Mucosa of stomach (tissue), 1 donor: Measurements from ENCODE around the gene LRRC4.

Experiments used
- H3K27me3 ChIP-seq: one replicate; pipeline ENCODE4 v1.7.0; 2013; ENCODE audit warnings: mild to moderate bottlenecking, low read length; ENCODE audit not compliant: control insufficient read depth, insufficient read depth
- H3K36me3 ChIP-seq: one replicate; pipeline ENCODE4 v1.7.0; 2013; ENCODE audit warnings: low read length; ENCODE audit not compliant: control insufficient read depth, insufficient read depth
- H3K4me1 ChIP-seq: one replicate; pipeline ENCODE4 v1.7.0; 2013; ENCODE audit warnings: mild to moderate bottlenecking, low read length; ENCODE audit not compliant: control insufficient read depth, insufficient read depth
- H3K4me3 ChIP-seq: one replicate; pipeline ENCODE4 v1.7.0; 2013; ENCODE audit warnings: low read length
- H3K9ac ChIP-seq: one replicate; pipeline ENCODE4 v1.7.0; 2013; ENCODE audit warnings: mild to moderate bottlenecking, low read length, moderate library complexity
- H3K9me3 ChIP-seq: one replicate; pipeline ENCODE4 v1.7.0; 2013; ENCODE audit warnings: mild to moderate bottlenecking, low read length, moderate library complexity; ENCODE audit not compliant: control insufficient read depth
- donor health status: Pancreatic carcinoma.

LRRC4 gene

DNA sequence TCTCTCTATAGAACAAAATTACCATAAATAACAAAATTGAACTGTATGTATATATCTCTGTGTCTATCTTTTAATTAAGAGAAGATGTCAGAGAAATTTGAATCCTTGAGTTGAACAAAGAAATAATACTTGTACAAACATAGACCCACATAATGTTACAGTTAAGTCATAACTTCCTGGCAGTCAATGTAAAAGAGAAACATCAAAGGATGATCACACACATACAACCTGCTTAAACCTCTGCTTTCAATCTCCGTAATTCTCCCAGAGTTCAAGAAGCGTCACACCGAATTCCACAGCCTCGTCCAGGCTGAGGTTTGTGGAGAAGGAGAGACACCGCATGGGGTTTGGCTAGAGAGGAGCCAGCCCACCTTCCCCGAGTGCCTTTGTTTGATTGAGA is 40.1 kb upstream of the LRRC4 start:
- Histone ChIP-seq H3K4me1 (peaks cover 2% of the 10 kb centered on the region), H3K9me3 (no peaks in the 10 kb centered on the region)

DNA sequence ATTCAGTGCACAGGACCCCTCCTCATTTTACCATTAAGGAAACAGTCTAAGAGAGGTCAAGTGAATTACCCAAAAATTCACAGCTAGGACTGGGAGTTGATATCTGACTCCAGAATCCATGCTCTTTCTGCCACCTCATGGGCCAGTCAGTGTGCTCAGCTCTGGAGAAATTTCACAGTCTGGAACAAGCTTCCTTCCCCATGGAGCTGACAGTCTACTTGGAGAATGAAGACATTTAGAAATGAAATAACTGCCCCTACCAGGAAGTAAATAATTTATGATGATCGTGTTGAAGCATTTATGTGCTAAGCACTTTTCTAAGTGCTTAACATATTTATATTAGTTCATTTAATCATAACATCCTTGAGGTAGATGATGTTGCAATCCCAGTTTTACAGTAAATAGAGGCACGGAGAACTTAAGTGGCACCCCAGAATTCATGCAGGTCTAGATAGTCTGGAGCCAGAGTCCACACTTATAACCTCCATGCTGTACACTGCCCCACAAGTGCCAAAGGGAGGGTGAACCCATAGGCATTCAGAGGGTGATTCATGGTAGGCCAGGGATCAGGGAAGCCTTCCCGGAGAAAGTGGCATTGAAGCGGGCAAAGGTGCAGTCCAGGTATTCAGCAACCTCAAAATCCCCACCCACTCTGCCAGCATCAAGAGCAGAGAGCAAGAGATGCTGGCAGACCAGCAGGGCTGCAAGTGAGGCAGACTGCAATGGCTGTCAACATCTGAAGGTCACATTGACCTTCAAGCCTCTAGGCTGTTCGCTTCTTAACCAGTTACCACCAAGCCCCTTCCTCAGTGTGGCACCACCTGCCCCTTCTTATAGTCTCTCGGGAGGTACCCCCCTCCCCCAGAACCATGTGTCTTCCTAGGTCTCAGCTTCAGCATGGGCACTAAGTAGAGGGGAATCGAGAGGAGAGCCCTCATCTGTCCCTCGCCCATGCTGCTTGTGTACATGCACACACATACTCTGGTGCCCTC is 38.4 kb upstream of the LRRC4 start:
- Histone ChIP-seq H3K4me1 (no peaks in the 10 kb centered on the region), H3K36me3 (no peaks in the 10 kb centered on the region), H3K27me3 (no peaks in the 10 kb centered on the region), H3K4me3 (no peak overlapping the region), H3K9me3 (no peaks in the 10 kb centered on the region), H3K9ac (no peak overlapping the region)

More for the DNA sequence above, 40.1 kb upstream of the LRRC4 start:
- Histone ChIP-seq H3K36me3 (no peaks in the 10 kb centered on the region), H3K27me3 (no peaks in the 10 kb centered on the region), H3K4me3 (no peak overlapping the region), H3K9ac (no peak overlapping the region)

DNA sequence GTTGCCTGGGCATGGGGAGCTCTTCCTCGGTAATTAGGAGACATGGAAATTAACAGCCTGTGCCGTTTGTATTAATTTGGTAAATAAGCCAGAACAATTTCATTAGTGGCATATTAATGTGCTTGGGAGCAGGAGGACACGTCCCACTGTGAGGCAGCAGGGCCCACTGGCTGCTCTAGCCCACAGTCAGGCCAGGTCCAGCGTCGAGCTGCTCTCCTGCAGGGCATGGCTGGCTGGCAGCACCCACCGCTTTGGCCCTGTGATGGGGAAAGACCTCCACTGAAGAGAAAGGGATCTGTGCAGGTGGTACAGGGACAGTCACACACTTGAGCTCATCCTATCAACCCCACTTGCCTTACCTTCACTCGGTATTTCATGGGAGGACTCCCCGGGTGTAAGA is 37.5 kb upstream of the LRRC4 start:
- Histone ChIP-seq H3K36me3 (no peaks in the 10 kb centered on the region), H3K4me1 (no peaks in the 10 kb centered on the region), H3K9me3 (no peaks in the 10 kb centered on the region), H3K9ac (no peak overlapping the region), H3K27me3 (no peaks in the 10 kb centered on the region), H3K4me3 (no peak overlapping the region)

DNA sequence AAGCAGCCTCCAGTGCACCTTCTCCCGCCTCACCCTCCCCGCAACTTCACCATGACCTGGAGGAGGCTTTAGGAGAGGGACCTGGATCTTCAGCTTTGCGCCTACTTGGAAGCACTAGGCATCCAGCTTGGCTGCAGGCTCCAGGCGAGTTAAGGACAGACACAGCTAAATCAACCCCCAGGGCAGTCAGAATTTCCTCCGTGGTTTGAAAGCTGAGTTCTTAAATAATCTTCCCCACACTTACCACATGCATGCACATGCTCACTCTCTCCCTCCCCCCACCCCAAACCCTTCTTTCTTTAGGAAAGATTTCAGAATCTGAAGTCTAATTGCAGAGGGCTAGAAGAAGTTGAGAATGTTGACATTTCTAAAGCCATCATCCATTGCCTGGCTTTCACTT is 36.7 kb upstream of the LRRC4 start:
- H3K4me1 ChIP-seq = no peaks in the 10 kb centered on the region

DNA sequence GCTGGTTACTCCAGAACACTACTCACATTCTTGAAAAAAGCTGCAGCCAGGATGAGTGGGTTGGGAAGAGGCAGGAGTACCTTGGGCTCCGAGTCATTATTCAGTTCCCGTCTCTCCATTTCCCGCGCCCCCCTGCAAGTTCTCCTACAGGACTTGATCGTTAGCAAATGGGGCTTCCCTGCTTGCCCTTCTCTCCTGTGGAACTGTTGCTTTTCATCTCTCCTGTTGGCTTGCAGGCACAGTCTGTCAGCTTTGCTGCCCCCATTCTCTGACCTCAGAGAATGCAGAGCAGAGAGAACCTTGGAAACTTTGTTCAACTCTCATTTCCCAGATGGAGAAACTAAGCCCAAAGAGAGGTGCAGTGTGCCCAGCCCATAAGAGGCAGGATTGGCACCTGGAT is 35.6 kb upstream of the LRRC4 start:
- Histone ChIP-seq H3K4me1 (no peaks in the 10 kb centered on the region), H3K4me3 (no peak overlapping the region), H3K9ac (no peak overlapping the region), H3K9me3 (no peaks in the 10 kb centered on the region), H3K36me3 (no peaks in the 10 kb centered on the region), H3K27me3 (no peaks in the 10 kb centered on the region)

More for the DNA sequence above, 36.7 kb upstream of the LRRC4 start:
- Histone ChIP-seq H3K9me3 (no peaks in the 10 kb centered on the region), H3K36me3 (no peaks in the 10 kb centered on the region), H3K27me3 (no peaks in the 10 kb centered on the region), H3K9ac (no peak overlapping the region), H3K4me3 (no peak overlapping the region)

DNA sequence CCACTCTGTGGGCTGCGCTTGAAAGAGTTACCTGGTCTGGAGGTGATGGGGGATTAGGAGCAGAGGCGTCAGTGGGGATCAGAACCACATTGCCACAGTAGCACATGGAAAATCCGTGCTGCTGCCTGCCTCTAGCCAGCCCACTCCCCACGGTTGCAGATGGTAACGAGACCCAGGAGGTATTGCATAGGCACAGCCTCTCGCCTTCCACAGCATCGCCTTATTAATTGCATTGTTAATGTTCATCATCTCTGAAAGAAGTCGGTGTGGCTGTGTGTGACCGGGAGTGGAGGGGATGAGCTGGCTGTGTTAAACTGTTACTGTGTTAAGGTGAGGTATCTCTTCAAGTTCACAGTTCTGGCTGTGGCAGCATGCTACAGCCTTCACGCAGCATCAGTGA is 35.2 kb upstream of the LRRC4 start:
- no peaks in the 10 kb centered on the region for H3K36me3 ChIP-seq
- H3K9ac ChIP-seq = no peak overlapping the region
- H3K4me3 ChIP-seq = no peak overlapping the region
- no peaks in the 10 kb centered on the region for H3K9me3 ChIP-seq
- H3K27me3 ChIP-seq = no peaks in the 10 kb centered on the region
- no peaks in the 10 kb centered on the region for H3K4me1 ChIP-seq

DNA sequence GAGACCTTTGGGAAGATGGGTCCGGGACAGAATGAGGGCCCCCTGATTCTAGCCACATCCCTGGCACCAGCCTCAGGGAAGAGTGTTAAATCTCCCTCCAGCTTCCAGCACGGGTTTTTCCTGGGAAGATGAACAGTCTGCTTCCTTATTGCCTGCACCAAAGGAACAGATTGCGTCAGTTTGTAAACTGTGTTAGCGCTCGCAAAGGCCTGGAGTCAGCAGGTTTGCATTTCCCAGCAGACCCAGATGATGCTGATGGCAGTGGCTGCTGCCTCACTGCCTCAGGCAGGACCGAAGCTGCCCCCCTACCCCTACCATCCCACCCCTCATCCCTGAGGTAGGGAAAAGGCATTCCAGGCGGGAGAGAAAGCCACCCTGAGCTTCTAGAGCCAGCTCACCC is 34.6 kb upstream of the LRRC4 start:
- Histone ChIP-seq H3K36me3 (no peaks in the 10 kb centered on the region), H3K4me3 (no peak overlapping the region), H3K9ac (no peak overlapping the region), H3K4me1 (no peaks in the 10 kb centered on the region), H3K27me3 (no peaks in the 10 kb centered on the region), H3K9me3 (no peaks in the 10 kb centered on the region)

DNA sequence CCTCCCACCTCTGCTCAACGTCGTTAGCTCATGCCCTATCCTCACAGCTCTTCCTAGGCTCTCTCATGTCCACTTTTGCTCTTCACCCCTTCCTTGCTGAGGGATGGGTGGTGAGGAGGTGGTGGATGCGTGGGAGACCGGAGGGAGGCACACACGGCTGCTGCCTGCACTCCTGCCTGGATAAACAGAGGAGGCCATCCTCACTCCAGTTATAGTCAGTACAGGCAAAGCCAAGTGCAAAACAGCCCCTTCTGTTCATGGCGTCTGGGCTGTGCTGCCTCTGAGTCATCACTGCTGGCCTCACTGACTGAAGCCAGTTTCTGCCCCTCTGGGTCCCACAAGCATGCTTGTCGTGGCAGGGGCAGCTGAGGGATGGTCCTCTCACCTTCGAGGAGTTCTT is 31.9 kb upstream of the LRRC4 start:
- H3K4me1 ChIP-seq = no peaks in the 10 kb centered on the region

DNA sequence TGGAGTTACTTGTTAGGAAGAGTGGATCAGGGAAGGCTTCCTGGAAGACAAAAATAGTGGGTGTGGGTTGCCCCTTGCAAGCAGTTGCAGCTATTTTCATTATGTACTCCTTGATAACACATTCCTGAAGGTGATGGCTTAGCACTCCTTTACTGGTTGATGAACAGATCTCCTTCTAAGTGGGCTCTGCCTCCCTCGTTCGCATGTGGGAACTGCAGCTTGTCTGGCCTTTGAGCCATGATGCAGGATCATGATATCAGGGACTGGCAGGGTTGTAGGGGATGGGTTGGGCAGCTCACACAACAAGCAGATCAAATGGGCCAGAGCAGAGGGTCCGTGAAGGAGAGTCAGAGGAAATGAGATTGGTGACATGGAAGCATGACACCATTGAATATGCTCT is 28.8 kb upstream of the LRRC4 start:
- H3K4me3 ChIP-seq = no peak overlapping the region
- no peaks in the 10 kb centered on the region for H3K27me3 ChIP-seq
- no peaks in the 10 kb centered on the region for H3K36me3 ChIP-seq
- H3K9ac ChIP-seq = no peak overlapping the region
- H3K4me1 ChIP-seq = no peaks in the 10 kb centered on the region
- H3K9me3 ChIP-seq = no peaks in the 10 kb centered on the region

More for the DNA sequence above, 31.9 kb upstream of the LRRC4 start:
- no peaks in the 10 kb centered on the region for H3K9me3 ChIP-seq
- H3K27me3 ChIP-seq = no peaks in the 10 kb centered on the region
- no peaks in the 10 kb centered on the region for H3K36me3 ChIP-seq
- no peak overlapping the region for H3K4me3 ChIP-seq
- H3K9ac ChIP-seq = no peak overlapping the region

DNA sequence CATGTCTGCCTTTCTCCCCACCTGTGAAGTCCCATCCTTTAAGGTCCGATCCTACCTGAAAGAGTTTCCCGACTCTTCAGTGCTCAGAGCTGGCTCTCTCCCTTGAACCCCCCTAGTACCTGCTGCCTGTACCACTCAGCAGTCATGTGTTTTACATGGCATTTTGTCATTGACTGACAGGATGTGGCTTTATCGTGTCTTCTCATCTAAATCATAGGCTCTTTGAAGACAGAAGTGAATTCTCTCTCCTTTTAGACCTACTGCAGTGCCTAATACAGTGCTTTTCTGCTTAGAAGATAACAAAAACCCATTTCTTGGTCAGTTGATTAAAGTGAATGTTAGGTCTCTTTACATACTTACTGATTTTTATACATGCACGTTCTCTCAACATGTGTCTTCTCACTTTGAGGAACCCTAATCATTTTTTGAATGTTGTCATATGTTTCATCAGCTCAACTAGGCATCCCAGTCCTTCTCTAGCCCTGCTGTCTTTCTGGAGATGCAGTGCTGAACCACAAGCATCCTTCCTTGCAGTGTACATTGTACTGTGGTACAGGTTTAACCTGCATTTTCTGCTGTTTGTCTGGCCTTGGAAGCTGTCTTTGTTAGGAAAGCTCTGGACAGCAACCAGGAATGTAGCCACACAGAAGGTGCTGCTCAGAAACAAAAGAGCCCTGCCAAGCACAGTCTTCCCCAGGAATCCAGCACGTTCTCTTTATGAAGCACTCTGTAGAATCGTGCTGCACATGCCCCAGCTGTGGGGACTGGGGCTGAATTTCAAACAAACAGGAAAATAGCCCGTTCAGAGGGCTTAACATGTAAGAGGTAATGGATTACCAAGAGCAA is 28.1 kb upstream of the LRRC4 start:
- H3K4me3 ChIP-seq = no peak overlapping the region
- H3K4me1 ChIP-seq = no peaks in the 10 kb centered on the region
- H3K36me3 ChIP-seq = no peaks in the 10 kb centered on the region
- H3K27me3 ChIP-seq = no peaks in the 10 kb centered on the region
- no peak overlapping the region for H3K9ac ChIP-seq
- no peaks in the 10 kb centered on the region for H3K9me3 ChIP-seq

DNA sequence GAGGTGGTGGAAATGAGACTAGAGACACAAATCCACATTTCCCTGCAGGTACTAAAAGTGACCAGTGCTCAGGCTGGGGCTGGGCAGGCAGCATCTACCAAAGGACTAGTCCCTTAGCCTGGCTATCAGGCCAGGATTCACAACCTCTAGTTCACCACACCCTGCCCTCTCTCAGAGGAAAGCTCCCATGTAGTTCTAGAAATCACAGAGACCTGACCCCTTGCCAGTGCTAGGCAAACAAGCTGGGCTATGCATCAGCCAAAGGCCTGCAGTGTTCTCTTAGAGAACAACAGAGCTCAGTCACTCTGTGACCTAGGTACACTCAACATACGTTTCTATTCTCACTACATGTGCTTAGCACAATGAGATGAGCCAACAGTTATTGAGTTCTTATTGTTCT is 26.7 kb upstream of the LRRC4 start:
- Histone ChIP-seq H3K9ac (no peak overlapping the region), H3K4me1 (peaks cover 2% of the 10 kb centered on the region), H3K4me3 (no peak overlapping the region), H3K36me3 (no peaks in the 10 kb centered on the region), H3K9me3 (no peaks in the 10 kb centered on the region), H3K27me3 (no peaks in the 10 kb centered on the region)

DNA sequence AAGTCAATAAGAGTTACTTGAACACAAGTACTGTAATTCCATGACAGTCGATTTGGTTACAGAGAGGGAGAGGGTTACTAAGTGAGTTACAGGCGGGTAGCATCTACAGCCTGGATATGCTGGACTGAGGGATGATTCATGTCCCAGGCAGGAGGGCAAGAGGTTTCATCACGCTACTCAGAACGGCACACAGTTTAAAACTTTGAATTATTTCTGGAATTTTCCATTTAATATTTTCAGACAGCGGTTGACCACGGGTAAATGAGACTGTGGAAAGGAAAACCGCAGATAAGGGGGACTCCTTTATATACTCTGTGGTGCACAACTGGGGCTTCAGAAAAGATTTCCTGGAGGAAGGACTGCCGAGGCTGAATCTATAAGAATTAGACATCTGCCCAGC is 25.7 kb upstream of the LRRC4 start:
- no peaks in the 10 kb centered on the region for H3K36me3 ChIP-seq
- no peak overlapping the region for H3K4me3 ChIP-seq
- no peak overlapping the region for H3K9ac ChIP-seq
- H3K27me3 ChIP-seq = no peaks in the 10 kb centered on the region
- H3K4me1 ChIP-seq = peaks cover 7% of the 10 kb centered on the region
- H3K9me3 ChIP-seq = no peaks in the 10 kb centered on the region
